SU-DHL-6 (cell line): ENCODE data around the gene KCND3.

Source experiments
- CTCF ChIP-seq: fragments of 200-600 bp; sonication (generic); IDR thresholded peaks from one replicate; pipeline ENCODE4 v1.5.1; 2017; ENCODE audit warnings: antibody characterized with exemption, mild to moderate bottlenecking, low read length, moderate library complexity; ENCODE audit not compliant: insufficient read depth, poor library complexity, severe bottlenecking
- EZH2phosphoT487 ChIP-seq: fragments of 200-600 bp; sonication (generic), shearing (Covaris generic); conservative IDR thresholded peaks from 2 replicates; pipeline ENCODE4 v1.6.1; 2018; ENCODE audit warnings: mild to moderate bottlenecking, antibody characterized with exemption, low read length, moderate library complexity, mixed read lengths

- TF ChIP-seq CTCF (no peak), EZH2phosphoT487 (no peak)
Observed at GRCh38 chr1:111948209-111949171, 41.0 kb downstream of the KCND3 start.
